Right renal pelvis (tissue), 4 donors: ENCODE data around the gene LRRC3C. TPM values are rescaled to one million over a fixed set of nuclear protein-coding genes. Genes with fewer than 3 reads are reported as not detected.
A peak's percentile ranks its signal among the peaks of the same experiment; 100 is the strongest.
"Not testable (repeated sequence)": the region's sequence is repeated elsewhere in the genome, so short reads cannot be mapped to it uniquely, and the experiment has no call there.

Source experiments
- DNase-seq, 4 donors: peaks; one replicate each; pipeline ENCODE4 v3.0.0-alpha.2; 2013; ENCODE audit warnings: low read depth in 4 of 4, low spot score in 3 of 4, missing footprints in 1 of 4
- polyA plus RNA-seq, 4 donors: library from polyadenylated mRNA; unstranded; fragments of 120-200 nt; gene quantifications; one replicate each; pipeline ENCODE4 v1.2.1, GENCODE V29; 2013; ENCODE audit not compliant: insufficient read length in 4 of 4

Gene LRRC3C
- polyA plus RNA-seq, 4 donors: 0.17 TPM; not detected in 3

DNA sequence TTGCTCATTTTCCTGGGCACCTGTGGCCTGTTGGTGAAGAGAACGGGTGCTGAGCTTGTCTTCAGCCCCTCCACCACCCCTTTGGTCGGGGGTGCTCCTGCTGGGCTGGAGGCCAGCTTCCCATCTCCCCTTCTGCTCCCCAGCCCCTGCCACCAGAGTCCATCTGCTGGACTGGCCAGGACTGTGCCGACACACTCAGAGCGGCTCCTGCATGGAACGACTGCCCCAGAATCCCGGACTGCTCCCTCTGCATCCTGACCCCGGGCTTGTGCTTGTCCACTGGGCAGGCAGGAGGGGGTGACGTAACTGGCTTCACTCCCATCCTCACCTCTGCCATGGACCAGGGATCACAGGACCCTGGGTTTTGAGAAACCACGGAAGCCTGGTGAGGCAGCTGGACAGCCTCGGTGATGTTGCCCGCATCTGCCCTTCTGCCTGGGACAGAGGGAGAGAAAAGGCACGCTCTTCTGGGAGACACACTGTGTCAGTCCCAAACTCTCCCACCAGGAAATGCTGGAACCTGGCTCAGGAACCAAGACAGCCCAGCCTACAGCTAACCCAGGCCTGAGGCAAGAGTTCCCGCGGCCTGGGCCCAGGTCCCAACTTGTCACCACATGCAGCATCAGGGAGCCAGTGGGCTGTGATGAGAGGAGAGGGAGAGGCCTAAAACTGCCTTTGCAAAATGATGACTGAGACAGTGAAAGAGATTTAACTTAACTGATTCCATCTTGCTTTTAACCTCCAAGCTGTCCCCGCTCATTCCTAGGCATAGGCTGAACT is 19.2 kb downstream of the LRRC3C start:
- no peak for DNase-seq

DNA sequence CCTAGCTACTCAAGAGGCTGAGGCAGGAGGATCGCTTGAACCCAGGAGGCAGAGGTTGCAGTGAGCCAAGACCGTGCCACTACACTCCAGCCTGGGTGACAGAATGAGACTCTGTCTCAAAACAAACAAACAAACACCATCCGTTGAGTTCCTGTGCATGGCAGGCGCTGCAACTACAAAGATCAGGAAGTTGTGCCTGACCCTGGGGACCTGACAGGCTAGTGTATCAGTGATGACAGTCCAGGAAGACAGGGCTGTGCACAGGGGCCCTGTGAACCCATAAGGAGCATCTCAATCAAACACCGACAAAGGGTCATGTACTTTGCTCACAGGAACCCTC is 20.9 kb downstream of the LRRC3C start:
- not testable (repeated sequence) for DNase-seq

DNA sequence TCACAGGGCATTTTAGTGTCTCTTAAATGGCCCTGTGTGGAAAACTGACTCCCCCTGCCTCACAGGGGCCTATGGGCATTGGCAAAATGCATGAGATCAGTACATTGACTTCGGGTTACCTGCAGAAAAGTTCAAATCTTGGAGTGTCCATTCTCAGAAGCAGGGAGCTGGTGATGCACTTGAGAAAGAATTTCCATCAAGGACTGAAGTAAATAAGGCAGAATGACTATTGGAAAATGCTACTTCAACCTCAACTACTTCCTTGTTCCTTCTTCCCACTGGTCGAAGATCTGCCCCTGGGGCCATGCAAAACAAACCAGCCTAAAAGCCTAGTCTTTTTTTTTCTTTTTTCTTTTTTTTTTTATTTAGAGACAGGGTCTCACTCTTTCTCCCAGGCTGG is 21.5 kb downstream of the LRRC3C start:
- DNase-seq: no peak

DNA sequence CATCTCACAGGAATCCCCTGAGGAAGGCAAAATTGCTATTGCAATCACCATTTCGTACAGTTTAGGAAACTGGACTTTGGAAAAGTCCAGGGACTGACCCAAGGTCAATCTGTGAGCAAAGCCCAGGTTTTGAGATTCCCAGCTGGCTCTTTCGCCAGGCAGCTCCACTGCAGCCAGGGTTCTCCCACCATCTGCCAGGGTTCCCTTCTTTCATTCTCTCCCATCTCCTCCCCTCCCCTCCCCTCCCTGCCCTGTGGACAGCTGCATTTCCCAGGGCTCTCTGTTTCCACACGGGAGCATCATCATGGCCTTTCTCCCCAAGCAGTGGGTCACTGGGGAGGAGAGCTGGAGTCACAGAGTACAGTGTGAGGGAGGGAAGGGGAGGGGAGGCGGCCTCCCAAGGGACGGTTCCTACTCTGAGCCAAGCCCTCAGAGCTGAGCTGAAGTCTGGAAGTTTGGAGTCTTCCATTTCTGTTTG is 23.4 kb downstream of the LRRC3C start:
- DNase-seq: no peak

DNA sequence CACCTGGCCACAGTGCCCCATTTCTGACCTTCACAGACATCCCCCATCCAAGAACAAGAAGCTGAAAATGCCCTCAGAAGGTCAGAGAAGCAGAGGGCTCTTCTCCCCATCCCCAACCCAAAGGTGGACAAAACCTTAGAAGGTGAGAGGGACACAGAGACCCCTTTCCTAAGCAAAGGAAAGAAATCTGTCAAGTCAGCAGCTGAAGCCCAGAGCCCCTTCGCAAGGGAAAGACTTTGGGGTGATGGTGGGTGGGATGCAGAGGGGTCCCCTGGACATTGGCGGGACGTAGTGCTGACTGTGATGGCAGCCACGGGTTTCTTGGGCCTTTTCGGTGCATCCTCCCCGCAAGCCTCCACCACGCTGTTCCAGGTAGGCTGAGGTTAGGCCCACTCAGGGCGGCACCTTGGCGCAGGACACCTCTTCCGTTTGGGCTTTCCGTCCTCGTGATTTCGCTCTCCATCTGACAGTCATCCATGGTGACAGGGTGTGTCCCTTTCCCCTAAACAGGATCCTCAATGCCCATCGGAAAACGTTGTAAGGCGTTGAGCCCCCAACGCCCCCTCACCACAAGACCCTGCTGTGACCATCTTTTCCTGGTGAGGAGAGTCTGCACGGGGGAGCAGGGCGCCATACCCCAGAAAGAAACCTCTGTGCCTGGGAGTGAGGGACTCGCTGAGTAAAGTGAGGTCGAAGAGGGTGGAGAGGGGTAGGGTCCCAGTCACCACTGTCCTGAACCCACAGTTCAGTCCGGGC is 24.6 kb downstream of the LRRC3C start:
- DNase-seq: no peak

DNA sequence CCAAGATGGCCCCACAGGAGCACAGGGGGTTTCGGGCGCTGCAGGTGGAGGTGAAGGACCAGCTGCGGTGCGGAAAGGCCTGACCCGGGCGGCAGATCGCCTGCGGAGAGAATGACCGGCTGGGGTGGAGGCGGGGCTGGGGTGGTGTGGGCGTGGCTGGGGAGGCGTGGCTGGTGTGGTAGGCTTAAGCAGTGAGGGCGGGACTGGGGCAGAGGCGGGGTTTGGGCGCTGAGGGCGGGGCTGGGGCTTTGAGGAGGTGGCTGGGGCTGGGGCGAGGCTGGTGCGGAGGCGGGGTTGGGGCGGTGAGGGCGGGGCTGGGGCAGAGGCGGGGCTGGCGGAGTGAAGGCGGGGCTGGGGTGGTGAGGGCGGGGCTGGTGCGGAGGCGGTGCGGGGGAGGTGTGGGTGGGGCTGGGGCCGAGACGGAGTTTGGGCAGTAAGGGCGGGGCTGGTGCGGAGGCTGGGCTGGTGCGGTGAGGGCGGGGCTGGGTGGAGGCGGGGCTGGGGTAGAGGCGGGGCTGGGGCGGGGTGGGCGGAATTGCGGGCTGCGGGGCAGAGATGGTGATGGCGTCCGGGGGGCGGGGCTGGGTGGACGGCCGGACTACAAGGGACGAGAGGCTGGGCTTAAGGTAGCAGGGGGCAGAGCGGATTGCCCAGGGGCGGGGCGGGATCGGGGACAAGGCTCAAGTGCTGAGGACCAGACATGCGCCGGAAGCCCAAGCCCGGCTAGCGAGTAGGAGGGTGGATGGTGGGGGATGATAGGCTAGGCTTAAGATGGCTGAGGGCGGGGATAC is 25.3 kb downstream of the LRRC3C start:
- peak; percentile 87 to 92 (median 89) for DNase-seq

DNA sequence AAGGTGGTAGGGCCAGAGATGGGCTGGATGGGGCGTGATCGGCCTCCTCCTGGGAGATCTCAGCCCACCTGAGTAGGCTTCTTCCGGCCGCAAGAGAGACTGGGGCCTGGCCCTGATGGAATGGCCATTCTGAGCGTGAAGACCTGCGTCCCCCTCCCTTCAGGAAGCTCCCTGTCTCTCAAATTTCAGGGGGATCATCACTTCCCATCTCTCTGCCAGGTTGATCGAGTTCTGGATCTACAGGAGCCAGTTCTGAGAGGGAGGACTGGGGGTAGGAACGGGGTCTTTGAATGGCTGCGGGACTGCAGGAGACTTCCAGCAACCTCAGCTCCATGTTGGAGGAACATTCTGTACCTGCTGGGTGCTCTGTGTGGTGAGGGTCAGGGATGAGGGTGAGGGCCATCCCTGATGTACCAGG is 25.9 kb downstream of the LRRC3C start:
- no peak for DNase-seq

DNA sequence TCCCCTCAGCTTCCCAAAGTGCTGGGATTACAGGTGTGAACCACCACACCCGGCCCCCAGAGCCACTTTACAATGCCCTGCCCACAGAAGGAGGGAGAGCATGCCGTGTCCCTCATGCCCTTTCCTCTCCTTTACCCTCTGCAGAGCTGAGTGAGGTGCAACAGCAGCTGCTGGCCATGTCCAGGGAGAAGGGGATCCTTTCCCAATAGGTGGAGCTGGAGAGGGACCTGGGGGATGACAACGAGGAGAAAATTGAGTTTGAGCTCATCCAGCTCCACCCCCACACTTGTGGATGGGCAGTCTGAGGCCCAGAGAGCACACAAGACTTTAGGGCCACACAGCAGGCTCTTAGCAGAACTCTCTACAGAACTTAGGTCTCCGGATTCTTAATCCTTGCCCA is 27.3 kb downstream of the LRRC3C start:
- no peak for DNase-seq

DNA sequence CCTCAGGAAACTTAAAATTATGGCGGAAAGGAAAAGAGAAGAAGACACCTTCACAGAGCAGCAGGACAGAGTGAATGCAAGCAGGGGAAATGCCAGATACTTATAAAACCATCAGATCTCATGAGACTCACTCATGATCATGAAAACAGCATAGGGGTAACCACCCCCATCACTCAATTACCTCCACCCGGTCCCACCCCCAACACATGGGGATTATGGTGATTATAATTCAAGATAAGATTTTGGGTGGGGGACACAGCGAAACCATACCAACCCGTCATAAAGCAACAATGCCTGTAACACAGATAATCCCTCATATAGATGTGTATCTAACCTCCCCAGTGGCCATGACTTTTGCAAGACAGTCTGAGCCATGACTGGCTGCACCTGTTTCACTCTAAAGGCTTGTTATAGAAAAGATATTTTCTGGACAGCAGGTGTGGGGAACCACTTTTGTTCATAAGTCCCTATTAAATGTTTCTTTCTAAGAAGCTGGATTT is 28.2 kb downstream of the LRRC3C start:
- no peak for DNase-seq

DNA sequence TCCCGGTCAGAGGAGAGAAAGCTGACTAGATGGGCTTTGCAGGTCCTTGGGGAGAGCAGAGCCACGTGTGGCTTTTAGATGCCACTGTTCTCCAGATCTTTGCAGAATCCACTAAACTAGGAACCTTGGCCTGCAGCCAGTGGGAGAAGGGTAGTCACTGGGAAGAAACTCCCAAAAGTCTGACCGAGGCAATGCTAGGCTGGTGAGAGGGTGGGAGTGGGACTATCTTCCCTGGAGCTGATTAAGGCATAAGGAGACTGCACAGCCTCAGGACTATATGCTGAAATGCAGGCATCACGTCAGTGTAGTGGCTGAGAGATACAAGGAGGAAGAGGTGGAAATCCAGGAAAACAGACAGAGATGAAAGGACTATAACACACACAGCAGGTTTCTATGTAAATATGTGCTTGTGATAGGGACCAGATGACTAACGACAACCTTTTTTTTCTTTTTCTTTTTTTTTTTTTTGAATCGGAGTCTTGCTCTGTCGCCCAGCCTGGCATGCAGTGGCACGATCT is 33.1 kb downstream of the LRRC3C start:
- DNase-seq: no peak

DNA sequence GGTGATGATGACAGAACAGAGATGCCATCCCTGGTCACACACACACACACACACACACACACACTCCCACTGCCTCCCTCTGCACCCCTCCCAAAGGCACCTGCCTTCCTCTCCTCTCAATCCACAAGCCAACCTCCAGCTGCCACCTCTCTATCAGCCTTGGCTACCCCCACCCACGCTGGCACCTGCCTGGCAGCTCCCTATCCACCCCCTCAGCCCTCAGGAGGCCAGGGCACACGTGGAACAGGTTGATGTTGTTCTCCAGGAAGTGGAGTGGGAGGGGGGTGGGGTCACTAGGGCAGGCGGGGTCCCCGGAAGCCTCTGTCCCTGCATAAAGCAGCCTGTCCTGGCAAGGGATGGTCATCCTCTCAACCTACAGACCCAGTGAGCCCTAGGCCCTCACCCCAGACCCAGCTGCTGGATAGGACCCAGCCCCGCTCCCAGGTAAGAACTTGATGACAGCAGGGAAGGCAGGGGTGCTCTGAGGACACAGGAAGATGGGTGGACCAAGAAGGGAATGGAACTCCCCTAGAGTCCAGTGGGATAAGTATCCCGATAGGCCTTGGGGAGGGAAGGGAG is 35.2 kb downstream of the LRRC3C start, which contains the start of gene GSDMA:
Gene GSDMA, plus strand, starts transcription at position 363 of the 579 bp plus-strand sequence. CDS start 2,684 bp downstream, outside the sequence.
- DNase-seq: no peak

DNA sequence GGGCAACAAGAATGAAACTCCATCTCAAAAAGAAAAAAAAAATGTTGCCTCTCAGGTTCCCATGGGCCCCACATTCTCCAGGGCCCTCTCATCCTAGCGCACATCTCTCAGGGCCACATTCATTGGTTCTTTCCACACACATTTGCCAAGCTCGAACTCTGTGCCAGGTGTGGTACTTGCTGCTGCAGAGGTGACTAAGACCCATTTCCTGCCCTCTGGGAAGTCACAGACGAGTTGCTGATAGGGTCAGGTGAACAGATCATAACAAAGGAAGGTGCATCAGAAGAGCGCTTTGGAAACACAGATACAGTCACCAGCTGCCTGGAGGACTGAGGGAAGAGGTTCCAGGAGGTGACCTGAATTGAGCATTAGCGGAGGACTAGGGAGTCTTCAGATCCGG is 36.3 kb downstream of the LRRC3C start:
- no peak for DNase-seq

DNA sequence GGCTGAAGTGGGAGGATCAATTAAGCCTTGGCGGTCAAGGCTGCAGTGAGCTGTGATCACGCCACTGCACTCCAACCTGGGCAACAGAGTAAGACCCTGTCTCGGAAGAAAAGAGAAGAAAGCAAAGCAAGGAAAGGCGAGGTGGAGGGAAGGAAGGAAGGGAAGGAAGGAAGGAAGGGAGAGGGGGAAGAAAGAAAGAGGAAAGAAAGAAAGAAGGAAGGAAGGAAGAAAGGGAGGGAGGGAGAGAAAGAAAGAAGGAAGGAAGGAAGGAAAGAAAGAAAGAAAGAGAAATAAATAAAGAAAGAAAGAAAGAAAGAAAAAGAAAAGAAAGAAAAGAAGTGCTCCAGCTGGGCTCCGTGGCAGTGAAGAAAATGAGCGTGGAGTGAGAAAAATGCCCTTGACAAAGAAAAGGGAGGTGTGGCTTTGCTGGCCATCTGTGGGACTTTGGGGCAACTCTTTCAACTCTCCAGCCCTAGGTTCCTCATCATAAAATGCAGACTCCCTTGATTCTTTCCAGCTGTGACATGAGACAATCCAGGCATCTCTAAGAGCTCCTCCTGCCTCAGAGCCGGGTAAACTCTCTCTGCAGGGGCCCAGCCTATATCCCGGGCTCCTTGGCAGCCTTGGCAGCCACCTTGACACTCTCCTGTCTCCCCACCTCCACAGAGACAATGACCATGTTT is 37.6 kb downstream of the LRRC3C start:
- no peak for DNase-seq

DNA sequence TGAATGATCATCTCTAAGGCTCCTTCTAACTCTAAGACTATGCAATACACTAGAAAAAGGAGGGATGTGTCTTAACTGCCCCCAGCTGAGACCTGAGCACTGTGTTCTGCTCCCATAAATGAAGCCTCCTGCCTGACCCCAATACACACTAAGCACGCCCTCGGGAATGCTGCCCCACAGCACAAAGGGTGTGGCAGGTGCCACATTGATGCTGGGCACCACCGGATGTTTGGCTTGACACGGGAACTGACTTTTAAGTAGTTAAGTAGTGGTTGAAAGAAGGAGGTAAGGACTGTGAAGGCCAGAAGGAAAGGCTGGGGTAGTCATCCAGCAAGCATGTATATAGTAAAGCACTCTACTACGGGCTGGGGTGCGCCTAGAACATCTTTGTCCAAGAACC is 39.2 kb downstream of the LRRC3C start:
- no peak for DNase-seq

DNA sequence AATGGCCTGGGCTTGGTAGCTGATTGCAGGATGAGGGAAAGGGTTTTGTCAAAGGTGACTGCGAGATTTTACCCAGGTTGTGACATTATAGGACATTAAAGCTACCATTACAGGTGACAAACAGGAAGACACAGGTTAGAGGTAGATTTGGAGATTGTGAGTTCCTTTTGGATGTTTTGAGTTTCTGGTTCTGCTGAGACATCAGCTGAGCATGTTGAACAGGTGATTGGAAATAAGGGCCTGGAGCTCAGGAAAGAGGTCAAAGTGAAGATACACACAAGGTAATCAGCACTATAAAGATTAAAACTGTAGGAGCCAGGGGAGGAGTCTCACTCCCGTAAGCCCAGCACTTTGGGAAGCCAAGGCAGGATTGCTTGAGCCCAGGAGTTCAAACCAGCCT is 41.2 kb downstream of the LRRC3C start:
- DNase-seq: no peak

DNA sequence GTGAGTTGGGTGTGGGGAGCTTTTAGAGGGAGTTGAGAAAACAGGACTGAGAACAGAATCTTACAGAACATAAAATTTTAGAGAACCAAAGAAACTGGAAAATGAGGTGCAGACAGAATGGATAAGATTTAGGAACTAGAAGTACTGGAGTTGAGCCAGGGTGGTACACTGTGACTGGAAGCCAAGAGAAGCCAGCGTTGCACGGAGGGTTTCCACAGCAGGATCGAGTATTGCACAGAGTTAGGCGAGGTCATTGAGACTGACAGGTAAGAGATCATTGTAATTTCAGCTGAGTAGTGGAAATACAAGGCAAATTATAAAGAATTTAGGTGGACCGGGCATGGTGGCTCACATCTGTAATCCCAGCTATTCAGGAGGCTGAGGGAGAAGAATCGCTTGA is 41.8 kb downstream of the LRRC3C start:
- no peak for DNase-seq

DNA sequence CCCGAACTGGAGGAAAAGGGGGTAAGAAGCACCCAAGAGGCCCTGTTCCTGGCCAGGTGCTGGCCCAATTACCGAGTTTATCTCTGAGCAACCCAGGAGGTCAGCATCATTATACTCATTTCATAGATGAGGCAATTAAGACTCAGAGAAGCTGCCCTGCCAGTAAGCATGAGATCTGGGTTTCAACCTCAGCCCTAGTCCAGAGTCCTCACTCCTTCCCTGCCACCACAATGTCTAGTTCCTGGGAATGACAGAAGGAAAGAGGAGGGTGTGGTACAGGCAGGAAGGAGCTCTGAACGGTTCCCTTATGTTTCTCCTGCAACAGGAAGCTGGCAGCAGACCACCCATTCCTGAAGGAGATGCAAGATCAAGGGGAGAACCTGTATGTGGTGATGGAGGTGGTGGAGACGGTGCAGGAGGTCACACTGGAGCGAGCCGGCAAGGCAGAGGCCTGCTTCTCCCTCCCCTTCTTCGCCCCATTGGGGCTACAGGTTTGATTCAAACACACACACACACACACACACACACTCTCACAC is 42.7 kb downstream of the LRRC3C start:
- DNase-seq: no peak

DNA sequence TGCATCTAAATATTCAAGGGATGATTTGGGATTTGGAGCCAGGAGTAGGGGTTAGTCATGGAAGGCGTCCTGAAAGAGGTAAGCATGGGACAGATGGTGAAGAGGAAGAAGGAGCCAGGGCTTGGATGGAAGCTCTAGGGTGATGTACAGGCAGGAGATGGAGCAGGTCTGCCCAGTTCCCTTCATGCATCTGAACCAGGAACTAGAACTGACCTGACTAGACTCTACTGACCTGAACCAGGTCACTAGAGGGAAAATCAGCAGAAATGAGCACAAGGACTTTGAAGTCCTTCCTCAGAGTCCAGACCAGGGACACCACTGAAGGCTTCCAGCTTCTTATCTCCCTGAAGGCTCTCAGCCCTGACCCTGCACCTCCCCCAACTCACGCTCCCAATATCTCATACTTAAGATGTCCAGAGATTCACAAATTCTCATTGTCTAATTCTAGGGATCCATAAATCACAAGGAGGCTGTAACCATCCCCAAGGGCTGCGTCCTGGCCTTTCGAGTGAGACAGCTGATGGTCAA is 43.6 kb downstream of the LRRC3C start:
- DNase-seq: no peak

DNA sequence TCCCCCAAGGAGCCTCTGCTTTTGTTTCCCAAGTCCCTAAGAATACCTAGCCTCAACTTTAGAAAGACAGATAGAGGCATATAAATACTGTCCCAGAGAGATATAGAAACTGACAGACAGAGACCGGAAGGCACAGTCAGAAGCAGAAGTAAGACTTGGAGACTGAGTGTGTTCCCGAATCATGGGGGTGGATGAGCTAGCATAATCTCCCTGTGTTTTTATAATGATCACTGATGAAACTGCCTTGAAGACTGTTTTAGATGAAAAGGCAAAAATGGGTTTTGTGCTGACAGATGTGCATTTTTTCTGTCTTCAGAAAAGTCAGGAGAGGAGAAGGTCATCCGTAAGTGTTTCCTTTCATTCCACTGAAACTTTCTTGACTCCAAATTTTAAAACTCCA is 44.7 kb downstream of the LRRC3C start:
- DNase-seq: no peak
